AG04450 (cell line): ENCODE results near the gene NEURL1. TPM values are rescaled to one million over a fixed set of nuclear protein-coding genes. Genes with fewer than 3 reads are reported as not detected.

Source experiments
- CTCF ChIA-PET: fragments of 300-600, 350-600 bp; formaldehyde crosslinking; extraction: SDS; loops from one replicate; lab custom pipeline; 2022; ENCODE audit warnings: antibody characterized with exemption, inconsistent platforms; lab: Charles Lee
- POLR2A ChIA-PET: fragments of 350-600 bp; formaldehyde crosslinking; extraction: SDS; loops from one replicate; lab custom pipeline; 2021; ENCODE audit warnings: antibody characterized with exemption, inconsistent platforms; lab: Yijun Ruan, JAX
- DNase-seq: peaks from one replicate; pipeline ENCODE4 v3.0.0-alpha.2; 2011; ENCODE audit warnings: low read depth, low spot score
- H3K27ac ChIP-seq: one replicate; pipeline ENCODE4 v1.5.1; 2012; ENCODE audit warnings: low read depth, low read length, control low read depth
- H3K27me3 ChIP-seq: one replicate; pipeline ENCODE4 v1.6.0; 2012; ENCODE audit warnings: low read length; ENCODE audit not compliant: control insufficient read depth, insufficient read depth
- H3K4me3 ChIP-seq: 2 replicates; pipeline ENCODE4 v1.5.1; 2011; ENCODE audit warnings: mild to moderate bottlenecking, low read depth, low read length, control low read depth
- H3K9me3 ChIP-seq: 2 replicates; pipeline ENCODE4 v1.5.1; 2012; ENCODE audit warnings: low read length; ENCODE audit not compliant: control insufficient read depth, insufficient read depth
- polyA plus RNA-seq: library from polyadenylated mRNA; depleted of rRNA; stranded (reverse); fragments of >200 nt; gene quantifications from 2 replicates; pipeline ENCODE4 v1.2.3, GENCODE V29; 2011
- TF ChIP-seq, protein P1 (sequence below): IDR thresholded peaks from 2 replicates; pipeline ENCODE4 v1.5.1; 2011; ENCODE audit warnings: low read depth, low read length, control low read depth, inconsistent platforms

The NEURL1 gene
- polyA plus RNA-seq, 1 experiment: 0.67 TPM

GRCh38 chr10:103507235-103508191 lies 14.0 kb downstream of the NEURL1 start:
- POLR2A ChIA-PET: interaction anchor here (0.6 kb wide), 1 partner anchor 17 kb away, joined by 3 read pairs; no protein-coding TSS in a partner anchor
- CTCF ChIA-PET: no interaction called here
- Histone ChIP-seq H3K4me3 (no peak overlapping the region), H3K27me3 (peaks cover 80% of the 10 kb centered on the region), H3K27ac (no peak overlapping the region), H3K9me3 (peaks cover 3% of the 10 kb centered on the region; the same call in 1 of the 2 replicates)
- DNase-seq: no peak
- TF ChIP-seq, protein P1, sequence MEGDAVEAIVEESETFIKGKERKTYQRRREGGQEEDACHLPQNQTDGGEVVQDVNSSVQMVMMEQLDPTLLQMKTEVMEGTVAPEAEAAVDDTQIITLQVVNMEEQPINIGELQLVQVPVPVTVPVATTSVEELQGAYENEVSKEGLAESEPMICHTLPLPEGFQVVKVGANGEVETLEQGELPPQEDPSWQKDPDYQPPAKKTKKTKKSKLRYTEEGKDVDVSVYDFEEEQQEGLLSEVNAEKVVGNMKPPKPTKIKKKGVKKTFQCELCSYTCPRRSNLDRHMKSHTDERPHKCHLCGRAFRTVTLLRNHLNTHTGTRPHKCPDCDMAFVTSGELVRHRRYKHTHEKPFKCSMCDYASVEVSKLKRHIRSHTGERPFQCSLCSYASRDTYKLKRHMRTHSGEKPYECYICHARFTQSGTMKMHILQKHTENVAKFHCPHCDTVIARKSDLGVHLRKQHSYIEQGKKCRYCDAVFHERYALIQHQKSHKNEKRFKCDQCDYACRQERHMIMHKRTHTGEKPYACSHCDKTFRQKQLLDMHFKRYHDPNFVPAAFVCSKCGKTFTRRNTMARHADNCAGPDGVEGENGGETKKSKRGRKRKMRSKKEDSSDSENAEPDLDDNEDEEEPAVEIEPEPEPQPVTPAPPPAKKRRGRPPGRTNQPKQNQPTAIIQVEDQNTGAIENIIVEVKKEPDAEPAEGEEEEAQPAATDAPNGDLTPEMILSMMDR: no peak

GRCh38 chr10:103510046-103510685 lies 16.7 kb downstream of the NEURL1 start:
- TF ChIP-seq, protein P1: no peak
- CTCF ChIA-PET: no interaction called here
- H3K9me3 ChIP-seq: peaks cover 3% of the 10 kb centered on the region; the same call in 1 of the 2 replicates
- POLR2A ChIA-PET: no interaction called here
- DNase-seq: no peak
- H3K27me3 ChIP-seq: peaks cover 79% of the 10 kb centered on the region
- H3K4me3 ChIP-seq: no peak overlapping the region
- no peak overlapping the region for H3K27ac ChIP-seq

DNA sequence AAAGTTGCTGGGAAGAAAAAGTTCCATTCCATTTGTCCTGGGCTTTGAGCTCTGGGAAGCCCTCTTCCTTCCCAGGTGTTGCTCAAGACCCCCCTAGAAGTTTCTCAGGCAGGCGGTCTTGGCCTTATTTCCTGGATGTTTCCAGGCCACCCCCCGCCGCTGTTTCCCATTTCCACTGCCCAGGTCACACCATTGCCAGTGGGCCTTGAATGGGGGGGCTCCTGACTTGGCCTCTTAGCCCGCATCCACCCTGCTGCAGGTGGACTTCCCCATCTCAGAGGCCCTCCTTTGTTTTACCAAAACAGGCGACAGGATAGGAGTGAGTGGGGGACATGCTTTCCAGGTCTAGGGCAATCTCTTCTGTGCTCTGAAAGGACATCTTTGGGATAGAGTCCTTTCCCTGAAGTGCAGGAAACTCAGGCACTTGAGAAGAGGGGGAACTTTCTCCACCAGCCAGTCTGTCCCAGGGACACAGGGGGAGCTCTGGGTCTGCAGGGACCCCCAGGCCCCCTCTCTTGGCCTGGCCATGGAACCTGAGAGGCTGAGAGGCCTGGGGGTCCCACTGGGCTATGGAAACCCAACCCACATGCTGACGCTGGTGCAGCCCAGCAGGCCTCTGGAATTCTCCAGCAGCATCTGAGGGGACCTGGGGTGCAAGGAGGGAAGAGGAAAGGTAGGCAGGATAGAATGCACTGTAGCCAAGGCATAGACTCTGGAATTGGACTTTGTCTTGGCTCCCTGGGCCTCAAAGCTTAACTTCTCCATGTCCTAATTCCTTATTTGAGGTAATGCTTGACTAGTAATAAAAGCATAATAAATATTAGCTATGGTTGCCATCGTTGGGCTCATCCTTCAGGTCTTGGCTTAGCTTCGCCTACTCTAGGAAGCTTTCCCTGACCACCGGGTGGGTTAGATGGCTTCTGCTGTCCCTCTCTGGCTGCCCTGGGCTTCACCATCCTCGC lies 17.6 kb downstream of the NEURL1 start:
- ChIA-PET POLR2A (no interaction called here), CTCF (no interaction called here)
- DNase-seq: no peak
- H3K4me3 ChIP-seq: no peak overlapping the region
- TF ChIP-seq, protein P1: no peak
- H3K9me3 ChIP-seq: peaks cover 3% of the 10 kb centered on the region; the same call in 1 of the 2 replicates
- peaks cover 71% of the 10 kb centered on the region for H3K27me3 ChIP-seq
- no peak overlapping the region for H3K27ac ChIP-seq

DNA sequence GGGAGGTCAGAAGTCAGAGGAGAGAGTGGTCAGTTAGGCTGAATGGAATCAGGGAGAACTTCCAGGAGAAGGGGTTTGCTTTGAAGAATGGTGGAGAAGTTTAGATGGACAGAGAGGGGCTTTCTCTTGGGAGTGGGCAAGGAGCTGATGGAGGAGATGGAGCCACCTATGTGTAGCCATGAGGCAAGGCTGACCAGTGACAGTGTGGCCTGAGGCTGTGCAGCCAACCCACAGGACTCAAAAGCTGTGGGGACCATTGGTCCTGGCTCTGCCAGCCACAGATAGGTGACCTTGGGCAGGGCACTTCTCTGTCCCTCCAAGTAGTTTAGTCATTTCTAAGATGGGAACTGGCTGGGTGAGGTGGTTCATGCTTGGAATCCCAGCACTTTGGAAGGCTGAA lies 18.7 kb downstream of the NEURL1 start:
- Histone ChIP-seq H3K27ac (no peak overlapping the region), H3K9me3 (peaks cover 3% of the 10 kb centered on the region; the same call in 1 of the 2 replicates), H3K4me3 (no peak overlapping the region), H3K27me3 (peaks cover 62% of the 10 kb centered on the region)
- CTCF ChIA-PET: no interaction called here
- TF ChIP-seq, protein P1: no peak
- no peak for DNase-seq
- POLR2A ChIA-PET: no interaction called here
